ENCODE data around the gene COG8. TPM values are rescaled to one million over a fixed set of nuclear protein-coding genes. Genes with fewer than 3 reads are reported as not detected.
"Not testable (repeated sequence)": the region's sequence is repeated elsewhere in the genome, so short reads cannot be mapped to it uniquely, and the experiment has no call there.

COG8 gene
- total and polyA plus RNA-seq, 2 experiments from 2014 or later = 54.5 to 95.3 TPM

DNA sequence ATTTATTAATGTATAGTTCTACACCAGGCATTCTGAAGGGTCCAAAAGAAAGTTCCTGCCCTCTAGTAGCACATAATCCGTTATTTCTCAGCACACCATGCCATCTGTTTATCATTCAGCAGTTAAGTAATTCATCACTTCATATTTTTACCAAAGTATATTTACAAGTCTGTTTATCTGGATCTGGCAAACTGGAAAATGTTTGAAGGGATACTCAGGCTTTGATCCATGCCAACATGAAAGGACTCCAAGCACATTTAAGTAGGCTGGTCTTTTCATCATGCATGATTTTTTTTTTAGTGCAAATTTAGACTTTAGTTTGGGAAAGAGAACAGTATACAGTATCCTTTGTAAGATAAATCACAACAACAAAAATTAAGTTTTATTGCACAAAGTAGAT is 32.3 kb downstream of the COG8 start:
- no peaks in the 10 kb centered on the region for H3K9me3 ChIP-seq (ENCODE audit: low read depth)
- no peaks in the 10 kb centered on the region for H3K27me3 ChIP-seq
- no peak overlapping the region for H3K27ac ChIP-seq
- no peaks in the 10 kb centered on the region for H3K36me3 ChIP-seq
- no peak for DNase-seq (ENCODE audit: low read depth in 1 of 2, low spot score in 1 of 2)
- no peak overlapping the region for H3K4me3 ChIP-seq
- TF ChIP-seq, protein P1, sequence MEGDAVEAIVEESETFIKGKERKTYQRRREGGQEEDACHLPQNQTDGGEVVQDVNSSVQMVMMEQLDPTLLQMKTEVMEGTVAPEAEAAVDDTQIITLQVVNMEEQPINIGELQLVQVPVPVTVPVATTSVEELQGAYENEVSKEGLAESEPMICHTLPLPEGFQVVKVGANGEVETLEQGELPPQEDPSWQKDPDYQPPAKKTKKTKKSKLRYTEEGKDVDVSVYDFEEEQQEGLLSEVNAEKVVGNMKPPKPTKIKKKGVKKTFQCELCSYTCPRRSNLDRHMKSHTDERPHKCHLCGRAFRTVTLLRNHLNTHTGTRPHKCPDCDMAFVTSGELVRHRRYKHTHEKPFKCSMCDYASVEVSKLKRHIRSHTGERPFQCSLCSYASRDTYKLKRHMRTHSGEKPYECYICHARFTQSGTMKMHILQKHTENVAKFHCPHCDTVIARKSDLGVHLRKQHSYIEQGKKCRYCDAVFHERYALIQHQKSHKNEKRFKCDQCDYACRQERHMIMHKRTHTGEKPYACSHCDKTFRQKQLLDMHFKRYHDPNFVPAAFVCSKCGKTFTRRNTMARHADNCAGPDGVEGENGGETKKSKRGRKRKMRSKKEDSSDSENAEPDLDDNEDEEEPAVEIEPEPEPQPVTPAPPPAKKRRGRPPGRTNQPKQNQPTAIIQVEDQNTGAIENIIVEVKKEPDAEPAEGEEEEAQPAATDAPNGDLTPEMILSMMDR (IDR thresholded peaks at IDR 0.05; ENCODE audit: low read depth, low read length) = no peak
- H3K4me1 ChIP-seq (ENCODE audit: low read depth) = peaks cover 1% of the 10 kb centered on the region

GRCh38 chr16:69306031-69306430 is 33.3 kb downstream of the COG8 start:
- Histone ChIP-seq H3K4me1 (ENCODE audit: low read depth) (no peaks in the 10 kb centered on the region), H3K36me3 (no peaks in the 10 kb centered on the region), H3K27ac (no peak overlapping the region), H3K9me3 (ENCODE audit: low read depth) (no peaks in the 10 kb centered on the region), H3K4me3 (no peak overlapping the region), H3K27me3 (no peaks in the 10 kb centered on the region)
- TF ChIP-seq, protein P1 (IDR thresholded peaks at IDR 0.05; ENCODE audit: low read depth, low read length) = no peak
- no peak for DNase-seq (ENCODE audit: low read depth in 1 of 2, low spot score in 1 of 2)

- Histone ChIP-seq H3K4me3 (no peak overlapping the region), H3K36me3 (peaks cover 3% of the 10 kb centered on the region), H3K4me1 (ENCODE audit: low read depth) (no peaks in the 10 kb centered on the region), H3K27ac (no peak overlapping the region), H3K9me3 (ENCODE audit: low read depth) (no peaks in the 10 kb centered on the region), H3K27me3 (no peaks in the 10 kb centered on the region)
- TF ChIP-seq, protein P1 (IDR thresholded peaks at IDR 0.05; ENCODE audit: low read depth, low read length) = no peak
- no peak for DNase-seq (ENCODE audit: low read depth in 1 of 2, low spot score in 1 of 2)
These were observed 37.1 kb downstream of the COG8 start for GRCh38 chr16:69302301-69302700.

DNA sequence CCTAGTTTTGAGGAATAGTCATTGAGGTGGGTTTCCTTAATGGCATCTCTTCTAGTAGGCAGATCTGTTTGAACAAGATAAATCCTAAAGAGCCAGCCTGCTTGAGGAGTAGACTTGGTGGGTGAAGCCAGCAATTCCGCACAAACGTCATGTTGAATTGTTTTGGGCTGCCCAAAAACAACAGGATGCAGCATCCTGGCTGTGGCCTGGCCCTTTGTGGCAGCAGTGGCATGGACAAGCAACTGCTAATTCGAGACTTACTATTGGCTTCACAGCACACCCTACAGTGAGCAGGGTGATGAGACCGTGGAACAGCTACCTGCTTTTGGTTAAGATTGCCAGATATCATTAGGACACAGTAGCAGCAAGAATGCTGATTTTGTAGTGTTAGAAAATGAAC is 37.5 kb downstream of the COG8 start:
- TF ChIP-seq, protein P1 (IDR thresholded peaks at IDR 0.05; ENCODE audit: low read depth, low read length) = no peak
- H3K4me3 ChIP-seq = no peak overlapping the region
- no peak for DNase-seq (ENCODE audit: low read depth in 1 of 2, low spot score in 1 of 2)
- H3K27me3 ChIP-seq = no peaks in the 10 kb centered on the region
- H3K27ac ChIP-seq = no peak overlapping the region
- no peaks in the 10 kb centered on the region for H3K9me3 ChIP-seq (ENCODE audit: low read depth)
- peaks cover 3% of the 10 kb centered on the region for H3K36me3 ChIP-seq
- H3K4me1 ChIP-seq (ENCODE audit: low read depth) = no peaks in the 10 kb centered on the region

DNA sequence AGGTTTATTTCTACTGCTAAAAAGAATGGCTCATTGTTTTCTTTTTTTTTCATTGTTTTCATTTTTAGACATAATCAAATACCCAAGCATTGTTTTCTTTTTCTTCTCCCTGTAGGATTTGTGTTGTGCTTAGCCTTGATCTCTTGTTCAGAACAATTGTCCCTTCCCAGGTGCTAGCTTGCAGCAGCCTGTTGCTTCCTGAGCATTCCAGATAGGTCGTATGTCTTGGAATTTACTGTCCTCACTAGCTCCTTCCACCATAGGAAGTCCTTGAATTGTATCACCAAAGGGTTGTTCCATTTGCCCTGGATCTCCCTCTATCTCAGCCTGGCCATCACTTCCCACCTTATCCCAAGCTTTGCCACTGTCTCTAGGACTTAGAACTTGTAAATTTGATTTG is 38.2 kb downstream of the COG8 start:
- peaks cover 3% of the 10 kb centered on the region for H3K36me3 ChIP-seq
- TF ChIP-seq, protein P1 (IDR thresholded peaks at IDR 0.05; ENCODE audit: low read depth, low read length) = no peak
- no peaks in the 10 kb centered on the region for H3K9me3 ChIP-seq (ENCODE audit: low read depth)
- DNase-seq (ENCODE audit: low read depth in 1 of 2, low spot score in 1 of 2) = no peak
- H3K4me1 ChIP-seq (ENCODE audit: low read depth) = no peaks in the 10 kb centered on the region
- no peaks in the 10 kb centered on the region for H3K27me3 ChIP-seq
- H3K4me3 ChIP-seq = no peak overlapping the region
- H3K27ac ChIP-seq = no peak overlapping the region

DNA sequence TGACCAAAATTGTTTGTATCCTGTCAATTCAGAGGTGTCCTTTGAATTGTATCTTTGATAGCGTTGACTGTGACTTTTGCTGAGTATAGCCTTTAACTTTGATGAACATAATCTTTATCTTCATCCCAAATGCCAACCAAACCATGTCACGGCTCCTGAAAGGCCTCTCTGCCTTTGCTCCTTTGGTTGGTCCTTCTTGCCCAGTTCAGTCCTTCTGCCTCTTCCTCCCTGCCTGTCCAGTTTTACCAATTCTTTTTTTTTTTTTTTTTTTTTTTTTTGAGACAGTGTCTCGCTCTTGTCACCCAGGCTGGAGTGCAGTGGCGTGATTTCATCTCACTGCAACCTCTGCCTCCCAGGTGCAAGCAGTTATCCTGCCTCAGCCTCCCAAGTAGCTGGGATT is 41.1 kb downstream of the COG8 start:
- H3K9me3 ChIP-seq (ENCODE audit: low read depth) = no peaks in the 10 kb centered on the region
- no peak overlapping the region for H3K4me3 ChIP-seq
- no peak overlapping the region for H3K27ac ChIP-seq
- TF ChIP-seq, protein P1 (IDR thresholded peaks at IDR 0.05; ENCODE audit: low read depth, low read length) = no peak
- DNase-seq (ENCODE audit: low read depth in 1 of 2, low spot score in 1 of 2) = no peak
- H3K4me1 ChIP-seq (ENCODE audit: low read depth) = no peaks in the 10 kb centered on the region
- peaks cover 3% of the 10 kb centered on the region for H3K36me3 ChIP-seq
- H3K27me3 ChIP-seq = no peaks in the 10 kb centered on the region

- not testable (repeated sequence) for H3K9me3 ChIP-seq (ENCODE audit: low read depth); H3K27me3 ChIP-seq; H3K36me3 ChIP-seq; H3K27ac ChIP-seq; H3K4me1 ChIP-seq (ENCODE audit: low read depth); H3K4me3 ChIP-seq; DNase-seq (ENCODE audit: low read depth in 1 of 2, low spot score in 1 of 2)
These were observed 42.6 kb downstream of the COG8 start for GRCh38 chr16:69296771-69297170.
